Smooth muscle cell of the coronary artery (primary cell): Measurements from ENCODE around the gene PANX3. TPM values are rescaled to one million over a fixed set of nuclear protein-coding genes. Genes with fewer than 3 reads are reported as not detected.

Experiments
- total RNA-seq: library from RNA; depleted of rRNA; stranded (reverse); fragments of >200 nt; gene quantifications from 2 replicates; pipeline ENCODE4 v1.2.3, GENCODE V29; 2014; ENCODE audit warnings: low replicate concordance

The PANX3 gene
- not detected in 2 replicates for total RNA-seq

GRCh38 chr11:124611064-124611463 is at the start of gene PANX3:
PANX3 (plus strand) TSS chr11:124611428; CDS start chr11:124611557, 129 bp downstream.

GRCh38 chr11:124569697-124570096 is 41.5 kb upstream of the PANX3 start, which contains the start of gene OR8A1:
OR8A1 (plus strand) TSS chr11:124569997; CDS start chr11:124570120, 123 bp downstream.

DNA sequence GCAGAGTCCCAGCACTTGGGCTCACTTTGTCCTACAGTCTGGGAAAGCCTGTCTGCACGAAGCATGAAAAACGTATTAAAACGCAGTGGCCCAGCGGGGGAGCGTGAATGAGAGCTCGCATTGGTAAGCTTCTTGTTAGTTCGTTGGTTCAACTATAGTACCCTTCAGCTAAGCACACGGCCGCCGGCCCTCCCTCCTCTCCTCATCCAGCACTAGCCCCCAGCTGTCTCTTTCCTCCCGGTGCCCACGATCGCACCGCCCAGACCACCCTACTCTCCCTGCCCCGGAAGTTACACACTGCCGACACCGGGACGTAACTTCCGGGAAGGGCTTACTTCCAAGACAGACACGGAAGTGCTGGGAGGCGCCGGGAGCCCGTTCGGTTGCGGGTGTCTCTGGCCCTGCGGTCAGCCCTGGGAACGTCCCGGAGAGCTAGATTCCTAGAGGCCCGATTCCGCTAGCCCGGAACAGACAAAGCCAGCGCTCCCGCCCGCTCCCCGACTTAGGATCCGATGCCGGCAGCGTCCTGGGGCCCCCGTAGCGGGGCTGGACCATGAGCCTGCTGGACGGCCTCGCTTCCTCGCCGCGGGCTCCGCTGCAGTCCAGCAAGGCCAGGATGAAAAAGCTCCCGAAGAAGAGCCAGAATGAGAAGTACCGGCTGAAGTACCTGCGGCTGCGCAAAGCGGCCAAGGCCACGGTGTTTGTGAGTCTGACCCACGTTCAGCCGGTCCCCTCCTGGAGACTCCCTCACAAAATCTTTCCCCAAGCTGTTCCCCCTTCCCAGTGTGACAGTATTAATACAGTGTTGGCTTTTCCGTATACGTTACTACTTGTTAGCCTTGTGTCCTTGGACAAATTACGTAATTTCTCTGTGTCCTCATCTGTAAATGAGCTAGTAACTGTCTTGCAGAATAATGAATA is 11.6 kb downstream of the PANX3 start, which contains the start of gene TBRG1:
Gene TBRG1, plus strand, starts transcription at position 334 of the 921 bp plus-strand sequence. Its CDS starts 220 bp downstream, at position 554.

Other genes starting within 250 kb of the PANX3 start
- gene OR8B2, start 226.9 kb upstream of the PANX3 start, total RNA-seq, result not detected in 2 replicates
- not detected in 2 replicates for gene OR8B3, start 212.4 kb upstream of the PANX3 start, total RNA-seq
- gene OR8B4, start 186.6 kb upstream of the PANX3 start, total RNA-seq, result not detected in 2 replicates
- gene OR8B8, start 165.7 kb upstream of the PANX3 start, total RNA-seq, result not detected in 2 replicates
- gene OR8B12, start 67.8 kb upstream of the PANX3 start, total RNA-seq, result not detected in 2 replicates
- not detected in 2 replicates for gene OR8A1, start 41.4 kb upstream of the PANX3 start, total RNA-seq
- 14.5 and 18.3 TPM in 2 replicates for gene TBRG1, start 11.4 kb downstream of the PANX3 start, total RNA-seq
- 12.5 and 20.1 TPM in 2 replicates for gene SIAE, start 62.3 kb downstream of the PANX3 start, total RNA-seq
- gene SPA17, start 62.5 kb downstream of the PANX3 start, total RNA-seq, result 7.8 and 10.1 TPM in 2 replicates
- gene NRGN, start 128.5 kb downstream of the PANX3 start, total RNA-seq, result 0.30 and 0.47 TPM in 2 replicates
- gene VSIG2, start 140.8 kb downstream of the PANX3 start, total RNA-seq, result not detected in 2 replicates
- 0.23 and 3.8 TPM in 2 replicates for gene ESAM, start 150.9 kb downstream of the PANX3 start, total RNA-seq
- 2.9 and 6.5 TPM in 2 replicates for gene MSANTD2, start 189.0 kb downstream of the PANX3 start, total RNA-seq